A549 (cell line): ENCODE results near the gene SNAPIN. TPM values are rescaled to one million over a fixed set of nuclear protein-coding genes. Genes with fewer than 3 reads are reported as not detected.

Experiments
- ATAC-seq, 2 experiments: fragments of 200-7000 bp in 1 of 2; fragments of >200 bp in 1 of 2; cut with Nextera tagmentation in 1 of 2; cut with Tn5 transposase in 1 of 2; 3 replicates each; pipeline versions ENCODE4 v1.8.0 to v1.9.1; 2018 to 2020; ENCODE audit warnings: mild to moderate bottlenecking in 1 of 2, moderate library complexity in 1 of 2
- CTCF ChIA-PET: fragments of 300-600 bp; sonication (Branson Sonifier 250); formaldehyde crosslinking; extraction: SDS; loops from one replicate; lab custom pipeline; 2021; ENCODE audit warnings: antibody characterized with exemption, inconsistent platforms; lab: Yijun Ruan, JAX
- POLR2A ChIA-PET: fragments of 350-600 bp; formaldehyde crosslinking; extraction: SDS; loops from one replicate; lab custom pipeline; 2021; ENCODE audit warnings: antibody characterized with exemption, inconsistent platforms; lab: Yijun Ruan, JAX
- DNase-seq, 2 experiments: peaks; one replicate each; pipeline versions ENCODE4 v3.0.0 to v3.0.0-alpha.2; 2011 to 2016; ENCODE audit warnings: low read depth in 1 of 2, low spot score in 1 of 2
- FAIRE-seq: peaks from 2 replicates; lab custom pipeline; 2011; peaks lifted over from hg19 to GRCh38; lab: Jason Lieb, UNC
- H3K27ac ChIP-seq, 2 experiments: fragments of >200 bp; sonication (Bioruptor Twin); formaldehyde crosslinking; 3 replicates each; pipeline ENCODE4 v1.5.1; 2016 to 2017
- H3K4me1 ChIP-seq: fragments of >200 bp; sonication (Bioruptor Twin); formaldehyde crosslinking; 3 replicates; pipeline ENCODE4 v1.6.1; 2016
- H3K4me2 ChIP-seq: fragments of >200 bp; sonication (Bioruptor Twin); formaldehyde crosslinking; 3 replicates; pipeline ENCODE4 v1.6.1; 2016
- H3K4me3 ChIP-seq: fragments of >200 bp; sonication (Bioruptor Twin); formaldehyde crosslinking; 3 replicates; pipeline ENCODE4 v1.5.1; 2016
- H3K9me3 ChIP-seq: fragments of >200 bp; sonication (Bioruptor Twin); formaldehyde crosslinking; 3 replicates; pipeline ENCODE4 v1.6.1; 2016
- BCL3 ChIP-seq: fragments of >200 bp; sonication (Bioruptor Twin); formaldehyde crosslinking; IDR thresholded peaks from 3 replicates; pipeline ENCODE4 v1.6.1; 2016
- CTCF ChIP-seq: fragments of >200 bp; sonication (Bioruptor Twin); formaldehyde crosslinking; IDR thresholded peaks from 3 replicates; pipeline ENCODE4 v1.5.1; 2016
- E2F6 ChIP-seq: IDR thresholded peaks from 2 replicates; pipeline ENCODE4 v1.6.1; 2012; ENCODE audit warnings: low read depth, borderline replicate concordance
- EP300 ChIP-seq, 2 experiments: fragments of >200 bp; sonication (Bioruptor Twin); formaldehyde crosslinking; IDR thresholded peaks; 2 replicates in 1 of 2; 3 replicates in 1 of 2; pipeline ENCODE4 v1.6.1; 2016 to 2017
- ESRRA ChIP-seq: fragments of 150-350 bp; IDR thresholded peaks from 2 replicates; pipeline ENCODE4 v1.6.1; 2014; ENCODE audit warnings: mild to moderate bottlenecking, low read length, borderline replicate concordance
- FOSL2 ChIP-seq, 2 experiments: fragments of 450-650 bp in 1 of 2; fragments of >200 bp in 1 of 2; sonication (Bioruptor Twin) in 1 of 2; formaldehyde crosslinking; IDR thresholded peaks; 2 replicates each; pipeline versions ENCODE4 v1.5.0 to v1.6.1; 2016 to 2020; ENCODE audit warnings: mild to moderate bottlenecking in 1 of 2, moderate library complexity in 1 of 2
- FOXS1 ChIP-seq: fragments of 250-450 bp; sonication (Bioruptor Pico); IDR thresholded peaks from 2 replicates; pipeline ENCODE4 v1.5.0; 2020; ENCODE audit warnings: mild to moderate bottlenecking, moderate library complexity
- HOXB13 ChIP-seq: fragments of 250-450 bp; sonication (Bioruptor Pico); IDR thresholded peaks from 2 replicates; pipeline ENCODE4 v1.5.0; 2020; ENCODE audit warnings: low read depth, mild to moderate bottlenecking, moderate library complexity
- HOXB5 ChIP-seq: fragments of 250-450 bp; sonication (Bioruptor Pico); IDR thresholded peaks from 2 replicates; pipeline ENCODE4 v1.5.0; 2020; ENCODE audit warnings: mild to moderate bottlenecking, moderate library complexity
- NFE2L2 ChIP-seq: fragments of 150-350 bp; conservative IDR thresholded peaks from 2 replicates; pipeline ENCODE4 v1.6.1; 2014; ENCODE audit warnings: low read length
- PHF8 ChIP-seq: fragments of 200-600 bp; sonication (generic); IDR thresholded peaks from 2 replicates; pipeline ENCODE4 v1.6.1; 2016; ENCODE audit warnings: low read depth, mild to moderate bottlenecking, antibody characterized with exemption, moderate library complexity, borderline replicate concordance
- POLR2A ChIP-seq: IDR thresholded peaks from 2 replicates; pipeline ENCODE4 v1.6.1; 2012; ENCODE audit warnings: mild to moderate bottlenecking, low read length
- POLR2AphosphoS2 ChIP-seq: conservative IDR thresholded peaks from 2 replicates; pipeline ENCODE4 v1.6.1; 2012; ENCODE audit warnings: low read length, improper control_type of control experiment, inconsistent platforms
- RFX5 ChIP-seq: fragments of 450-650 bp; IDR thresholded peaks from 2 replicates; pipeline ENCODE4 v1.7.1; 2014; ENCODE audit warnings: antibody characterized with exemption, mild to moderate bottlenecking, moderate library complexity
- WGBS: methylation state at CpG from one replicate; pipeline ENCODE4 v1.1.6; 2017; ENCODE audit errors: missing lambda C conversion rate; 5-methylcytosine and 5-hydroxymethylcytosine counted together
- polyA plus RNA-seq, 4 experiments: library from polyadenylated mRNA; depleted of rRNA in 3 of 4; stranded (reverse); fragments of >200 nt; fragmentation: RNase III in 1 of 4; extraction: RNeasy Plus Mini Kit Qiagen cat#74134 plus additional on column Dnase treatment in 1 of 4; gene quantifications; 2 replicates in 3 of 4; 3 replicates in 1 of 4; pipeline ENCODE4 v1.2.3, GENCODE V29; 2011 to 2017

SNAPIN gene
- polyA plus RNA-seq, 2 of the 4 experiments (the other 2 are of a cell fraction): 52.6 to 71.4 TPM

GRCh38 chr1:153626904-153627714, 31.4 kb upstream of the SNAPIN start, which contains the start of gene S100A13 (continued):
- no peak for TF ChIP-seq PHF8
- peak; percentile 73 for TF ChIP-seq CTCF
- TF ChIP-seq ESRRA: no peak
- TF ChIP-seq E2F6: peak; percentile 62; the same call in 1 of the 2 replicates
- TF ChIP-seq RFX5: no peak
- TF ChIP-seq, all 56 proteins: peak for 9

- peak within 1 kb of the TSS; percentile 92 for H3K27ac ChIP-seq
- no peak for FAIRE-seq
- 58% methylated on average over 6 of the region's 10 CpGs for WGBS
- H3K4me1 ChIP-seq: peaks cover 20% of the 10 kb centered on the region
- peak within 1 kb of the TSS; percentile 97 for H3K4me2 ChIP-seq
- peak within 1 kb of the TSS; percentile 57 for H3K4me3 ChIP-seq
- H3K9me3 ChIP-seq: no peaks in the 10 kb centered on the region
- CTCF ChIA-PET: interaction anchor here (0.6 to 18.3 kb wide), 40 partner anchors 10 to 320 kb away, joined by 3 to 253 read pairs (median 8); partner anchors contain the start of genes ILF2, S100A14, S100A16 and S100A6
- TF ChIP-seq HOXB13 (CRISPR knock-in tag) (no peak), HOXB5 (no peak), CTCF (no peak; the same call in 2 of the 3 replicates), FOSL2 (IDR thresholded peaks at IDR 0.05) (no peak), FOSL2 (CRISPR knock-in tag; IDR thresholded peaks at IDR 0.05) (no peak), EP300 (IDR thresholded peaks at IDR 0.05) (no peak), POLR2AphosphoS2 (no peak), POLR2A (no peak), FOXS1 (no peak), BCL3 (no peak), NFE2L2 (no peak)
- POLR2A ChIA-PET: interaction anchor here (0.7 to 2.9 kb wide), 16 partner anchors 9 to 107 kb away, joined by 3 to 39 read pairs (median 4); partner anchors contain the start of genes S100A14, S100A16 and S100A6
- peak in 1 of 2 experiments; percentile 16 for ATAC-seq
- peak in 1 of 2 experiments; percentile 35 for DNase-seq
Observed at GRCh38 chr1:153627715-153628626, 30.5 kb upstream of the SNAPIN start, which contains the start of gene S100A1. TSS of gene S100A1 (plus strand) at chr1:153628434. CDS start at chr1:153630522, 2,088 bp downstream.
